ENCODE results near the gene CFH. TPM values are rescaled to one million over a fixed set of nuclear protein-coding genes. Genes with fewer than 3 reads are reported as not detected.

Gene CFH
- total and polyA plus RNA-seq, 10 of the 15 experiments (the other 5 are each of a cell fraction or from before 2014, with no cell fraction given), result 0.46 TPM; not detected in 9

DNA sequence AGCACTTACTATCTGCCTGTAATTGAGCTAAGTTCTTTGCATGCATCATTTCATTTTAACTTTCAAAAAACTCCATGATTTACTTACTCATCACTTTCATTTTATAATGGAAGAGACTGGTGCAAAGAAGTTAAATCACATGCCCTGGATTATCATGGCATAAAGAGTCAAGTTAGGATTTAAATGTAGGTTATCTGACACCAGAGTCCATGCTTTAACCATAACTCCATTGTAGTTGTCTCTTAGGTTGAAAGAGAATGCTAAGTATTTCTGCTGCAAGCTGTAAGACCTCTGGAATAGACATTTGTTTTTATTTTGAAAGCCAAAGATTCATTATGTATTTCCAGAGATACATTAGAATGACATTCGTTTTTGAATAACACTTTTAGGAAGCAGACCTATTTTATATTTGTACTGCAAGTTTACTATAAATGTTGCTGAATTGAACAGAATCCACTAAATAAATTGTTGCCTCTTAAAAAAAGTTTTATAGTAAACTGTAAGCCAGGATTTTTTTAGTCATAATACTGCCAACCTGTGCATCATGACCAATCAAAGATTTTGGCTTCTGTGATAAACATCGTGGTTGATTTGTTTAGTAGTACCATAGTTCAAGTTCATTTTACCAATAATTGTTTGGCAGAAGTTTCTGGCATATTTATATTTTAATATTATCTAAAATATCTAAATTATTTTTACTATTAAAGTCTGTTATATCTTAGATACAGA lies 26.1 kb downstream of the CFH start:
- DNase-seq (ENCODE audit: low read depth, low spot score) (no peak), ATAC-seq (no peak), FAIRE-seq (no peak)
- SMC1A ChIA-PET (ENCODE audit: uncharacterized antibody, unreplicated experiment), result no interaction called here
- Histone ChIP-seq H3K4me2 (ENCODE audit: control insufficient read depth, insufficient read depth) (no peak overlapping the region), H2AFZ (ENCODE audit: control insufficient read depth, low read depth, low read length) (no peak overlapping the region), H3K4me3 (no peak overlapping the region), H3K9me3 (replicated peaks; ENCODE audit: control insufficient read depth, insufficient read depth, low read length) (no peaks in the 10 kb centered on the region), H3K27ac (ENCODE audit: control insufficient read depth, insufficient read depth) (no peak overlapping the region), H3K27me3 (replicated peaks in 1 of 2; ENCODE audit: control insufficient read depth in 2 of 2, insufficient read depth in 2 of 2, low read length in 1 of 2) (no peaks in the 10 kb centered on the region), H3K79me2 (ENCODE audit: control insufficient read depth, insufficient read depth, low read length) (no peaks in the 10 kb centered on the region), H3K4me1 (ENCODE audit: control insufficient read depth, insufficient read depth, low read length) (no peaks in the 10 kb centered on the region), H3K9ac (ENCODE audit: control insufficient read depth, insufficient read depth, low read length) (no peak overlapping the region), H3K36me3 (ENCODE audit: control insufficient read depth in 2 of 2, insufficient read depth in 2 of 2, low read length in 1 of 2) (no peaks in the 10 kb centered on the region), H4K20me1 (ENCODE audit: control insufficient read depth, insufficient read depth) (no peaks in the 10 kb centered on the region)
- in situ Hi-C loops (cut with MboI) (no loop called here), intact Hi-C loops (cut with micrococcal nuclease; ENCODE audit: unreplicated experiment) (no loop called here)
- no TSS peak for BruUV-seq (replicated peaks)
- 2% methylated on average over 2 of the region's 2 CpGs for WGBS (ENCODE audit: insufficient coverage, insufficient replicate concordance, low lambda C conversion rate, missing lambda C conversion rate)
- POLR2A ChIA-PET, result no interaction called here
- CTCF ChIA-PET, result no interaction called here
- RAD21 ChIA-PET (ENCODE audit: unreplicated experiment), result no interaction called here
- TF ChIP-seq RUNX3 (IDR thresholded peaks at IDR 0.05; ENCODE audit: low read length) (no peak), SMARCA5 (IDR thresholded peaks at IDR 0.05) (no peak), HDGF (IDR thresholded peaks at IDR 0.05) (no peak), ZNF24 (IDR thresholded peaks at IDR 0.05) (no peak)

DNA sequence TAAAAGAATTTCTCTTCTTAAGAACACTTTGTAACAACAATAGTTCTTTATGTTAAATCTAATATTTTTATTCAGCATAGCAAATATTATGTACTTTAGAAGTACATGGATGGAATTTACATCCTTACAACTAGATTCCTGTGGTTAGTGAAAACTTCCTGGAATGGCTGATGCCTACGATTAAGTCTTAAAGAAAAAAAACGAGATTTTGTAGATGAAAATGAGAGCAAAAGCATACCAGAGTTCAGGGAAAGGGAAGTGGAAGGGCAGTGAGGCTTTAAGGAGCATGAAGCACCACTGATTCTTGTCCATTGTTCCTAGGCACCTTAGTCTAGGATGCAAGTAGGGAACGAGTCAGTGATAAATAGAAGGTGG lies 26.7 kb downstream of the CFH start:
- POLR2A ChIA-PET, result no interaction called here
- WGBS (ENCODE audit: insufficient coverage, insufficient replicate concordance, low lambda C conversion rate, missing lambda C conversion rate), result 2% methylated on average over 3 of the region's 3 CpGs
- no peaks in the 10 kb centered on the region for H3K9me3 ChIP-seq (replicated peaks; ENCODE audit: control insufficient read depth, insufficient read depth, low read length)
- TF ChIP-seq ZNF217 (IDR thresholded peaks at IDR 0.05), result no peak
- TF ChIP-seq NFYA (IDR thresholded peaks at IDR 0.05; ENCODE audit: borderline replicate concordance, low read depth, low read length), result no peak
- TF ChIP-seq BCL11A (IDR thresholded peaks at IDR 0.05; ENCODE audit: low read depth, low read length), result no peak
- no peak for TF ChIP-seq SMAD5 (IDR thresholded peaks at IDR 0.05; ENCODE audit: low read depth)
- no peak for TF ChIP-seq BRCA1 (IDR thresholded peaks at IDR 0.05; ENCODE audit: low read depth, low read length)
- TF ChIP-seq WRNIP1 (IDR thresholded peaks at IDR 0.05; ENCODE audit: borderline replicate concordance, low read depth, low read length), result no peak
- TF ChIP-seq LARP7 (IDR thresholded peaks at IDR 0.05), result no peak
- no peak for TF ChIP-seq NR2C1 (IDR thresholded peaks at IDR 0.05)
- TF ChIP-seq, protein P1, sequence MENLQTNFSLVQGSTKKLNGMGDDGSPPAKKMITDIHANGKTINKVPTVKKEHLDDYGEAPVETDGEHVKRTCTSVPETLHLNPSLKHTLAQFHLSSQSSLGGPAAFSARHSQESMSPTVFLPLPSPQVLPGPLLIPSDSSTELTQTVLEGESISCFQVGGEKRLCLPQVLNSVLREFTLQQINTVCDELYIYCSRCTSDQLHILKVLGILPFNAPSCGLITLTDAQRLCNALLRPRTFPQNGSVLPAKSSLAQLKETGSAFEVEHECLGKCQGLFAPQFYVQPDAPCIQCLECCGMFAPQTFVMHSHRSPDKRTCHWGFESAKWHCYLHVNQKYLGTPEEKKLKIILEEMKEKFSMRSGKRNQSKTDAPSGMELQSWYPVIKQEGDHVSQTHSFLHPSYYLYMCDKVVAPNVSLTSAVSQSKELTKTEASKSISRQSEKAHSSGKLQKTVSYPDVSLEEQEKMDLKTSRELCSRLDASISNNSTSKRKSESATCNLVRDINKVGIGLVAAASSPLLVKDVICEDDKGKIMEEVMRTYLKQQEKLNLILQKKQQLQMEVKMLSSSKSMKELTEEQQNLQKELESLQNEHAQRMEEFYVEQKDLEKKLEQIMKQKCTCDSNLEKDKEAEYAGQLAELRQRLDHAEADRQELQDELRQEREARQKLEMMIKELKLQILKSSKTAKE (IDR thresholded peaks at IDR 0.05; ENCODE audit: low read depth, poor library complexity, severe bottlenecking), result no peak
- no peak for TF ChIP-seq SREBF2 (IDR thresholded peaks at IDR 0.05; ENCODE audit: low read length)
- TF ChIP-seq TCF3 (IDR thresholded peaks at IDR 0.05; ENCODE audit: borderline replicate concordance, insufficient read depth, low read depth, low read length), result no peak
- in situ Hi-C loops (cut with MboI), result no loop called here
- no peaks in the 10 kb centered on the region for H3K36me3 ChIP-seq (ENCODE audit: control insufficient read depth in 2 of 2, insufficient read depth in 2 of 2, low read length in 1 of 2)
- H3K27me3 ChIP-seq (replicated peaks in 1 of 2; ENCODE audit: control insufficient read depth in 2 of 2, insufficient read depth in 2 of 2, low read length in 1 of 2), result no peaks in the 10 kb centered on the region
- intact Hi-C loops (cut with micrococcal nuclease; ENCODE audit: unreplicated experiment), result no loop called here
- no peak for DNase-seq (ENCODE audit: low read depth, low spot score)
- no peak for ATAC-seq
- H3K79me2 ChIP-seq (ENCODE audit: control insufficient read depth, insufficient read depth, low read length), result no peaks in the 10 kb centered on the region
- no peak overlapping the region for H3K4me2 ChIP-seq (ENCODE audit: control insufficient read depth, insufficient read depth)
- no peak for FAIRE-seq
- no peaks in the 10 kb centered on the region for H3K4me1 ChIP-seq (ENCODE audit: control insufficient read depth, insufficient read depth, low read length)
- RAD21 ChIA-PET (ENCODE audit: unreplicated experiment), result no interaction called here
- no peak overlapping the region for H3K9ac ChIP-seq (ENCODE audit: control insufficient read depth, insufficient read depth, low read length)
- BruUV-seq (replicated peaks), result no TSS peak
- SMC1A ChIA-PET (ENCODE audit: uncharacterized antibody, unreplicated experiment), result no interaction called here
- no peak overlapping the region for H3K4me3 ChIP-seq
- no peak overlapping the region for H2AFZ ChIP-seq (ENCODE audit: control insufficient read depth, low read depth, low read length)
- H3K27ac ChIP-seq (ENCODE audit: control insufficient read depth, insufficient read depth), result no peak overlapping the region
- CTCF ChIA-PET, result no interaction called here
- H4K20me1 ChIP-seq (ENCODE audit: control insufficient read depth, insufficient read depth), result no peaks in the 10 kb centered on the region

Data from GM12878 (cell line).